MCF 10A (cell line): ENCODE results near the gene NFIX. TPM values are rescaled to one million over a fixed set of nuclear protein-coding genes. Genes with fewer than 3 reads are reported as not detected.

ENCODE experiments used
- Bru-seq: library from RNA; stranded (reverse); fragments of 400-500 nt; gene quantifications from one replicate; lab custom pipeline; 2021; lab: Mats Ljungman, UMichigan
- BruChase-seq, 2 experiments: library from RNA; stranded (reverse); fragments of 400-500 nt; gene quantifications; one replicate each; lab custom pipeline; 2021; lab: Mats Ljungman, UMichigan
- BruUV-seq: library from RNA; stranded (reverse); fragments of 400-500 nt; replicated peaks from 2 replicates; lab custom pipeline; 2021; lab: Mats Ljungman, UMichigan
- CTCF ChIA-PET: fragments of 300-600 bp; sonication (Branson Sonifier 250); formaldehyde crosslinking; extraction: SDS; loops from one replicate; lab custom pipeline; 2021; ENCODE audit warnings: antibody characterized with exemption, inconsistent platforms; lab: Yijun Ruan, JAX
- POLR2A ChIA-PET: fragments of 300-600, 350-650 bp; sonication (Branson Sonifier 250); formaldehyde crosslinking; extraction: SDS; loops from one replicate; lab custom pipeline; 2020; ENCODE audit warnings: antibody characterized with exemption, inconsistent platforms; lab: Yijun Ruan, JAX
- DNase-seq: peaks from one replicate; pipeline ENCODE4 v3.0.0-alpha.2; 2018; ENCODE audit not compliant: unreplicated experiment
- H3K27ac Mint-ChIP-seq: one replicate; pipeline ENCODE4 v1.8.0; 2022; ENCODE audit warnings: mild to moderate bottlenecking, low read depth, mixed read lengths; ENCODE audit not compliant: unreplicated experiment
- H3K27me3 Mint-ChIP-seq: one replicate; pipeline ENCODE4 v1.8.0; 2022; ENCODE audit warnings: mixed read lengths; ENCODE audit not compliant: insufficient read depth, unreplicated experiment
- H3K36me3 Mint-ChIP-seq: one replicate; pipeline ENCODE4 v1.8.0; 2022; ENCODE audit warnings: mild to moderate bottlenecking, moderate library complexity, mixed read lengths; ENCODE audit not compliant: insufficient read depth, unreplicated experiment
- H3K4me1 Mint-ChIP-seq: one replicate; pipeline ENCODE4 v1.8.0; 2022; ENCODE audit warnings: mixed read lengths; ENCODE audit not compliant: insufficient read depth, unreplicated experiment
- H3K4me3 Mint-ChIP-seq: one replicate; pipeline ENCODE4 v1.8.0; 2022; ENCODE audit warnings: mild to moderate bottlenecking, moderate library complexity, mixed read lengths; ENCODE audit not compliant: unreplicated experiment
- H3K9me3 Mint-ChIP-seq: one replicate; pipeline ENCODE4 v1.8.0; 2022; ENCODE audit warnings: mixed read lengths; ENCODE audit not compliant: unreplicated experiment
- intact Hi-C: fragments of 100-400 bp; cut with micrococcal nuclease; formaldehyde crosslinking; loops from 2 replicates; pipeline ENCODE4 v1.14.1; 2022
- long read RNA-seq: library from polyadenylated mRNA; stranded (forward); transcript quantifications from one replicate; pipeline ENCODE4 v2.0.0, GENCODE V29; 2022
- total RNA-seq: library from RNA; stranded (reverse); gene quantifications from 2 replicates; pipeline ENCODE4 v1.2.3, GENCODE V29; 2022
- TF ChIP-seq, protein P1 (sequence below): fragments of 200-600 bp; IDR thresholded peaks from one replicate; pipeline ENCODE4 v1.8.0; 2022; ENCODE audit warnings: antibody characterized with exemption, mild to moderate bottlenecking; ENCODE audit not compliant: unreplicated experiment

Gene NFIX
- total RNA-seq (26.9 and 27.2 TPM in 2 replicates), Bru-seq, nascent RNA (percentile 46 among the genes with signal in this experiment), BruChase-seq, experiment 1, labeled RNA remaining after a 6-hour chase (percentile 52 among the genes with signal in this experiment), BruChase-seq, experiment 2, labeled RNA remaining after a 2-hour chase (percentile 45 among the genes with signal in this experiment)
- long read RNA-seq, partial matches to known transcripts, result 0 of 1 reads
- long read RNA-seq, other reads (novel, unspliced or antisense), result 1 of 1 reads

DNA sequence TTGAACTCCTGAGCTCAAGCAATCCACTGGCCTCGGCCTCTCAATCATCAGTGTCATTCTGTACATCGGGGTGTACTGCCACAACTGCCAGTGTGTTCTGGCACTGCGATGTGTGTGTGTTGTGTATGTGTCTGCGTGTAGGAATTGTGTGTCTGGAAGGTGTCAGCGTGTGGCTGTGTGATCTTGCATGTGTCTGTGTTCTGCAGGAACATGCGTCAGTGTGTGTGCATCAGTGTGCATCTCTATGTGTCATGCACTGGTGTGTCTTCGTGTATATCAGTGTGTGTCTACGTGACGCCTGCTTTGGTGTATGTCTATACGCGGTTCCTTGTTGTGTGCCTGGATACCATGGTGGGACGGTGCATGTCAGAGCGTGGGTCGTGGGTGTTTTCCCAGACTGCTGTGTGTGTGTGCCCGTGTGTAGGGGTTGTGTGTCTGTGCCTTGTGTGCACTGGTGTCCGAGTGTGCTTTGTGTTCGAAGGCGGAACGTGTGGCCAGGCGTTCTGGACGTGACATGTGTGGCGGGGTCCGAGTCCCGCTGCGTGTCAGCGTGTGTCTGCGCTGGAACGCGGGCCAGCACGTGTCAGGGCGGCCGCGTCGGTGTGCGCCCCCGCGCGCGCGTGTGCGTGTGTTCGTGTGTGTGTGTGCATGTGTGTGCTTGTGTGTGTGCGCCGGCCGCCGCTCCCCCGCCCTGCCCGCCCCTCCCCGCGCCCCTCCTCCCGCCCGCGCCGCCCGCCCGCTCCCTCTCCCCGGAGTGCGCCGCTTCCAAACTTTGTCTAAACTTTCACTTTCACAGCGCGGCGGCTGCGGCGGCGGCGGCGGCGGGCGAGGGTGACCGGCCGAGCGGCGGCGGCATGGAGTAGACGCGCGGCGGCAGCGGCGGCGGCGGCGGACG, at the start of gene NFIX:
NFIX (plus strand) TSS at position 775 of the 895 bp plus-strand sequence. CDS start 363 bp downstream, outside the sequence.
- ChIA-PET POLR2A (interaction anchor here (1.0 kb wide), 1 partner anchor 20 kb away, joined by 7 read pairs; no protein-coding TSS in a partner anchor), CTCF (interaction anchor here (0.7 to 1.6 kb wide), 3 partner anchors 43 to 100 kb away, joined by 3 to 7 read pairs (median 4); no protein-coding TSS in a partner anchor)
- Mint-ChIP-seq H3K4me1 (peaks cover 17% of the 10 kb centered on the region), H3K4me3 (peak within 1 kb of the TSS; percentile 74), H3K36me3 (peaks cover 16% of the 10 kb centered on the region), H3K9me3 (no peaks in the 10 kb centered on the region), H3K27me3 (no peaks in the 10 kb centered on the region), H3K27ac (peak within 1 kb of the TSS; percentile 84)
- TF ChIP-seq, protein P1, sequence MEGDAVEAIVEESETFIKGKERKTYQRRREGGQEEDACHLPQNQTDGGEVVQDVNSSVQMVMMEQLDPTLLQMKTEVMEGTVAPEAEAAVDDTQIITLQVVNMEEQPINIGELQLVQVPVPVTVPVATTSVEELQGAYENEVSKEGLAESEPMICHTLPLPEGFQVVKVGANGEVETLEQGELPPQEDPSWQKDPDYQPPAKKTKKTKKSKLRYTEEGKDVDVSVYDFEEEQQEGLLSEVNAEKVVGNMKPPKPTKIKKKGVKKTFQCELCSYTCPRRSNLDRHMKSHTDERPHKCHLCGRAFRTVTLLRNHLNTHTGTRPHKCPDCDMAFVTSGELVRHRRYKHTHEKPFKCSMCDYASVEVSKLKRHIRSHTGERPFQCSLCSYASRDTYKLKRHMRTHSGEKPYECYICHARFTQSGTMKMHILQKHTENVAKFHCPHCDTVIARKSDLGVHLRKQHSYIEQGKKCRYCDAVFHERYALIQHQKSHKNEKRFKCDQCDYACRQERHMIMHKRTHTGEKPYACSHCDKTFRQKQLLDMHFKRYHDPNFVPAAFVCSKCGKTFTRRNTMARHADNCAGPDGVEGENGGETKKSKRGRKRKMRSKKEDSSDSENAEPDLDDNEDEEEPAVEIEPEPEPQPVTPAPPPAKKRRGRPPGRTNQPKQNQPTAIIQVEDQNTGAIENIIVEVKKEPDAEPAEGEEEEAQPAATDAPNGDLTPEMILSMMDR, result no peak
- no TSS peak for BruUV-seq
- peak; percentile 68 for DNase-seq
- intact Hi-C loops, result no loop called here

- CTCF ChIA-PET, result interaction anchor here (0.6 to 0.9 kb wide), 3 partner anchors 20 to 1507 kb away, joined by 3 to 8 read pairs (median 3); no protein-coding TSS in a partner anchor
- intact Hi-C loops, result no loop called here
- POLR2A ChIA-PET, result interaction anchor here (0.9 to 1.8 kb wide), 7 partner anchors 8 to 207 kb away, joined by 3 to 51 read pairs (median 6); partner anchors contain the start of genes FARSA, GADD45GIP1 and GCDH
- Mint-ChIP-seq H3K27ac (peak within 1 kb of the TSS; percentile 94), H3K9me3 (no peaks in the 10 kb centered on the region), H3K4me3 (peak within 1 kb of the TSS; percentile 84), H3K27me3 (no peaks in the 10 kb centered on the region), H3K4me1 (peaks cover 15% of the 10 kb centered on the region), H3K36me3 (peaks cover 88% of the 10 kb centered on the region)
- no TSS peak for BruUV-seq
- TF ChIP-seq, protein P1, result no peak
- DNase-seq, result peak; percentile 99
Measured at GRCh38 chr19:12945479-12946091, 49.7 kb upstream of the NFIX start, which contains the start of gene RAD23A. TSS of gene RAD23A (plus strand) at chr19:12945862. CDS start at chr19:12945949, 87 bp downstream.

DNA sequence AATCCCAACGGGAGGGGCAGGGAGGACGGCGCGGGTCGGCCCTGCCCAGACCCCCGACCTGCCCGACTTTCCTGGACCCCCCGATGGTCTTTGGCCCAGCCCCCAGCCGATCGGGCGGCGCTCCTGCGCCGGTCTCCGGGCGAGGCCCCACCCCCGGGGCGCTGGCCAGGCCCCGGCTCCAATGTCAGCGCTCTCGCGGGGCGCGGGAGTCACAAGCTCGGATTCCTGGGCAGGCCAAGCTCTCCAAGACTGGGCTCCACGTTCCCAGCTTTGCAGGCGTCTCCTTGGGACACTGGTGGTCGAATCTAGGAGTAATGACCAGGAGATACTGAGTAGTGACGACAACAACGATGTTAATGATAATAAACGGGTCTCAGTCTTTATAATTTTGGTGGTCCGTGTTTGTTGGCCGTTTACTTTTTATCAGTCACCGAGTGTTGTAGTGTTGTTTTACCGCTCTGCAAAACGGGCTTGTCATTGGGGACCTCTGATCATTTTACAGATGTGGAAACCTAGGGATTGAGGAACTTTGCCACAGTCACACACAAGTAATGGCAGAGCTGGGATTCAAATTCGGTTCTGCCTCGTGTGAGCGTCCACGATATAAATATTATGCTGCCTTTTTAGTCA, 49.1 kb upstream of the NFIX start:
- BruUV-seq, result no TSS peak
- peak; percentile 80 for DNase-seq
- CTCF ChIA-PET, result interaction anchor here (0.6 to 0.9 kb wide), 2 partner anchors 19 to 1506 kb away, joined by 3 to 8 read pairs; no protein-coding TSS in a partner anchor

More for the DNA sequence above, 49.1 kb upstream of the NFIX start:
- intact Hi-C loops, result no loop called here
- TF ChIP-seq, protein P1, result no peak
- peaks cover 88% of the 10 kb centered on the region for H3K36me3 Mint-ChIP-seq
- H3K27me3 Mint-ChIP-seq, result no peaks in the 10 kb centered on the region
- H3K4me3 Mint-ChIP-seq, result peak overlapping the region; percentile 84
- H3K9me3 Mint-ChIP-seq, result no peaks in the 10 kb centered on the region
- POLR2A ChIA-PET, result interaction anchor here (0.6 to 1.8 kb wide), 12 partner anchors 8 to 901 kb away, joined by 3 to 51 read pairs (median 4); partner anchors contain the start of genes FARSA, GADD45GIP1, GCDH and IER2
- peak overlapping the region; percentile 94 for H3K27ac Mint-ChIP-seq
- H3K4me1 Mint-ChIP-seq, result peaks cover 13% of the 10 kb centered on the region
